ENCODE data around the gene CCDC92B.

GRCh38 chr17:2693561-2694380 is 55.7 kb downstream of the CCDC92B start:
- TF ChIP-seq CTCF (IDR thresholded peaks at IDR 0.05) (no peak), POLR2A (IDR thresholded peaks at IDR 0.05) (no peak)

Measured in esophagus squamous epithelium (tissue), 4 donors.